GM19468 (cell line): ENCODE data around the gene KIF6.

Source experiments
- ATAC-seq: cut with Tn5 transposase; IDR thresholded peaks from one replicate; pipeline ENCODE4 v1.9.1; 2021; ENCODE audit warnings: mild to moderate bottlenecking, moderate library complexity, moderate number of reproducible peaks; ENCODE audit not compliant: unreplicated experiment; ENCODE audit errors: extremely low read depth

The KIF6 gene

DNA sequence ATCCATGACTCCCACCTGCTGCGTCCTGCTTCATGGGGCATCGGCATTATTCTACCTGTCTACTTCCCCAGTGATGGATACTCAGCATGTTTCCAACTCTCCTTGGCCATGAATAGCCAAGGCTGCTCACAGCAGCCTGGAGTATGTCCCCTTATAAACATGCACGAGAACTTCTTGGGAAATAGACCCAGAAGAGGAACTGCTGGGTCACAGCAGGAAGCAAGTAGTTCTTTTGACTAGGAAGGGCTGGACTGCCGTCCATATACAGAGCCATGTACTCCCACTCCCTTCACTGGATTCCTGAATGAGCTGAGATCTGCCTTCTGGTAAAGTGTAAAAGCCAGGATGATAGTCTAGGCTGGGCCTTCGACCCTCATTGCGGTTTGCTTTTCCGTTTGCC, 296.4 kb downstream of the KIF6 start:
- ATAC-seq, result no peak

DNA sequence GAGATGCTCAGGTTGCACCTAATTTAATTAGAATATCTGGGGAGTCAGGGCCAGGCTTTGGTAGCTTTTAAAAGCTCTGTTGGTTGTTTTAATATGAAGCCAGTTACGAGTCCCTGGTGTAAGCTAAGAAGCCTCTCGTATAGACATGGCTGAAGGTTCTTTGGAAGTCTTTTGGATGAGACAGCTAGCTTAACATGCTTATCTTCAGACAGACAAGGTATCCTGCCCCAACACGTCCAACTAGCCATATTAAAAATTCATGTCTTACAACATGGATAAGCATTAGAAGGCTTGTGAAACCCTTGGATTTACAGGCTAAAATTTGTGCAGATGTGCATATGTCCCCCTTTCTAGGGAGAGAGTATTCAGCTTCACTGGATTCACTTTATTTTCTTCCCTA, 297.1 kb downstream of the KIF6 start:
- ATAC-seq, result no peak

DNA sequence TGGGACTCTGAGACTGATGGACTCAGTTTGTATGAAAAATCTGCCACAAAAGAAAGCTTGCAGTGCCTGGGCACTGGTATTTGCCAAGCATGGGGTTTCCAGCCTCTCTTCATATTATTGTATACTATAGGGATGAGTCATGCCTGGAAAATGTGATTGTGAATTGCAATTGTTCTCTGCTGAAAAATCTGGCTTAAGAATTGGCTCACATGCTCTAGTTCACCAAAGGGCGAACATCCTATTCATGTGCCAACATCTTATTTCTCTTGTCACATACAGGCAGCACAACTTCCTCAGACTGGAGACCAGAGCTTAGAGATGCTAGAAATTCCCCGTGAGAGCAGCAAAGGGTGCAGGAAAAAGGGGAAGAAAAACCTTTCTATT, 299.1 kb downstream of the KIF6 start:
- ATAC-seq, result no peak

DNA sequence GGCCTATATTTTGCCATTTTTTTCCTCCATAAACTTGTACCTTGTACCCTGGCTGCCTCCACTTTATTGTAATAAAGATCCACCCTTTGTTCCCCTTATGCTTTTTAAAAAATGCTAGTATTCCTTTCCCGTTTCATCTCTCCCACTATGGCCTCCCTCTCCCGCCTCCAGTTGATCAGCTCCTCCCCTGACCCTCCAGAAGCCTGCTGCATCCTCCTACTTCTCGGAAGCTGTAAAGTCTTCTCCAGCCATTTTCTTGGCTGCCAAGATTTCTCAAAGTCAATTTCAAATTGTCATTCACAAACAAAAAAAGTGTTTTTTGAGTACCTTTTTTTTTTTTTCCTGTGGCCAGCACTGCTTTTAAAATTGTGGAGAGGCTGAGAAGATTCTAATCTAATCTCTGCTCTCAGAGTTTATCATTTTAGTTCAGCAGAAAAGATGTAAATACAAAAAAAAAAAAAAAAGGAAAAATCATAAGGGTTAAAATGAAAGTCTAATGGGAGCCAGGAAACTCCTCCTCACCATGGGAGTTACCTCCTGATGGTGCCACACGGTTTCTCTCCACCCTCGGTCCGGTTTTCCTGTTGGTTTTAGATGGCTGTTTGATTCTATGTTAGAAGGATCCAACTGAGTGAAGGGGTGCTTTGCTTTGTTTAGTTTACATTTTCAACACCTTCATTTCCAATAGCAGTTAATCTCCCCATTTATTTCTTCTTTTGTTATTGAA, 299.7 kb downstream of the KIF6 start:
- no peak for ATAC-seq

DNA sequence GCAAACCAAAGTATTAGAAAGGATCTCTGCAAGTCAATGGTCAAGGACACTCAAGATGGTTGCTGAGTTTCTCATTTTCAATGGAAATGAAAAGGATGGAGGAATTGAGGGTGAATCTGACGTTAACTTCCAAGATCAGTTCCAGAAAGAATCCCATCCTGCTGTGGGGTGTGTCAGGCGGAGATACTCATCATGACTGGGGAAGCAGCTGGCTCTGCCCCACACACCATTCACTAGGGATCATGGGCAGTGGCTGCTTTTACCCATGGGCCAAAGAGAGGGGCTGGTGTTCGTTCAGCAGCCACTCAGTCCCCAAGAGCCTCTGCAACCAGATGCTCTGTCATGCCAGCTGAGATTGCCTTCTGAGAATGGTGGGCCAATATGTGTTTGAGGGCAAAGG, 300.4 kb downstream of the KIF6 start:
- ATAC-seq, result no peak

DNA sequence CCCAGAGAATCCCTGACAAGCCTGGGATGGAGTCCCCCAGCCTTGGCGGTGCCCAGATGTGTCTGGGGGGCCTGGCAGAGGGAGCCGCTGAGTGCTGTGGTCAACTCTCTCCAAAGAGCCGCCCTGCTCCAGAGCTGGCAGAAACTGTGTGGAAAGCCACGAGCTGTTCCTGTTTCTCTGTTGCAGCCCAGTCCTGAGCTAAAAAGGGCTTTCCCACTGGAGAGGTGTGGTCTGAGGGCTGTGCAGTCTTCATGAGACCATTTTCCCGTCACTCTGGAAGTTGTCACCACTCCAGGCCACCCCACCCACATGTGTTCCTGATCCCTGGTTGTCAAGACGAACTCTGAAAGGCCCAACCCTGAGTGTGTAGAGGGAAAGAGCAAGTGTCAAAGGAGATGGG, 303.0 kb downstream of the KIF6 start:
- ATAC-seq, result no peak

DNA sequence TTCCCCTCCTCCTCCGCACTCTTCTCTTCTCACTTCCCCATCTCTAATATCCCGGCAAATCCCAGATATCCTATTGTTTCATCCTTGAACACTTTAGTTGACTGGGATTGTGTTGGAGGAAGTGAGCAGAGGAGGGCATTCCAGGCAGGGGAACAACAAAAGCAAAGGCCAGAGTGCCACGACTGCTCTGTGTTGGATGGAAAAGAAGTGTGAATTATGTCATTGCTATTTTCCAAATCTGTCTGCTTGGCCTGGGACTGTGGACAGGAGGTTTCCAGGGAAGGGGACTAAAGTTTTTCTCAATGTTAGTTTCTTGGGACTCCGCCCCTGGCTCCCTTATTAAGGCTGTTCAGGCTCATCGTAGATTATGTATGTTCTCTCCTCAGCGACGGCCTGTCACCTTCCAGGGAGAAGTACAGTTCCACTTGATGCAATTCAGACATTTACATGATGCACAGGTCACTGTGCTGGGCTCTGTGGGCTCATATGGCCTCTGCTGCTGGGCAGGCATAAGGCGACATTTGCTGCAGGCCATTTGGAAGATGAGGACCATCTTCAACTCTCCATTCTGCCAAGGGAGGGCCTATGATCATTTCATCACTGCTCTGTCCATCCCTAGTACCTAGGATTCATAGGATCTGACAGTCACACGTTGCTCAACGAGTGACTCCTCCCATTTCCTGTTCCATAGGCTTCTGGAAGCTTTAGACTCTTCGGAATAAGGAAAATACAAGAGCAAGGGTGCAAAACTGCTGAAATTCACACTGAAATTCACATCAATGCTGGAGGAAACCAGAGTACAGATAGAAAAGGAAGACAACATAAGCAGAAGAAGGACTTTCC, 303.6 kb downstream of the KIF6 start:
- no peak for ATAC-seq

DNA sequence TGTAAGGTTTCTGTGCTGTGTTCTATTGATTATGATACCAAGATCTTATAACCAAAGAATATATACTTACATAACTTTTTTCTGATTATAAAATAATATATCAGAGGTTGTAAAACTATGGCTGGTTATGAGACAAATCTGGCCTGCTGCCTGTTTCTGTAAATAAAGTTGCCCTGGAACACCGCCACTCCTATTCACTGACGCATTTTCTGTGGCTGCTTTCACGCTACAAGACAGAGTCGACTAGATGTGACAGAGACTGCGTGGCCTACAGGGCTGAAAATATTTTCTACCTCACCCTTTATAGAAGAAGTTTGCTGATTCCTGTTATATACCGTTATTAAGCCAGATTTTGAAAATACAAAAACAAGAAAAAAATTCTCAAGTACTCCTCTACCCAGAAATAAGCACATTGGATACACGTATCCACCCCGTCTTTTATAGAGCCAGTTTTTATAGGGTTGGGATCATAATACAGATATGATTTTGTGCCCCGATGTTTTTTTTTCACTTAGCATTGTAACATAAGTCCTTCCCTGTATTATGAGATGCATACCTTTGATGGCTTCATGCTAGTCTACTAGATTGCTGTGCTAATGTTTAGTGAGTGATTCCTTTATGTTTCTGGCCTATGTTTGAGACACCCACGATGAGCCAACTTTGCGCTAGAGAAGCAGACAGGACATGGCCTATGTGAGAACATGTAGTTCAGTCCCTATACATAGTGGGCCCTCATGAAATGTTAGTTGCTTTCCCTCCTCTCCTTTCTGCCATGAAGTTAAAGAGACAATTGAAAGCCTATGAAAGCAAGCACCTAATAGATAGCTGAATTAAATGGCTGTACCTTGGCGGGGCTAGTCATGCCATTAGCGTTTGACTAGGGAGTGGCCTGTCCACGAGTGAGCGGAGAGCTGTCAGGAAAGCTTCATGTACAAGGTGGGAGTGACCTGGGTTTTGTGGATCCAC, 304.6 kb downstream of the KIF6 start:
- ATAC-seq, result no peak

DNA sequence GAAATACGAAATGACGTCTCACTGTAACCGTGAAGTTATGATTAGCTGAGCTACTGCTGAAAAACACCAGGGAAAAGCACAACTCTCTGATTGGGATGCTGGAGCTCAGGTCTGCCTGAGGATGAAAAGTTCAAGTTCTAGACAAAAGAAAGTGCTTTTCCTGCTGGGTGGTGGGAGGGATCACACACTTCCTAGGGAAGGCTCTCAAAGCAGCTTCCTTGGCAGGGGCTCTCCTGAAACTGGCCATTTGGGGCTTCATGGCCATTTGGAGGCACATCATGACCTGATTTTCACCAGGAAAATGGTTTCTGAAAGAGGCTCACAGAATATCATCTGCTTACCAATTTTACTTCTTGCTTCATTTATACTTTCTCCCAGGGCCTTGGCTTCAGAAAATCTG, 305.6 kb downstream of the KIF6 start:
- ATAC-seq, result no peak

DNA sequence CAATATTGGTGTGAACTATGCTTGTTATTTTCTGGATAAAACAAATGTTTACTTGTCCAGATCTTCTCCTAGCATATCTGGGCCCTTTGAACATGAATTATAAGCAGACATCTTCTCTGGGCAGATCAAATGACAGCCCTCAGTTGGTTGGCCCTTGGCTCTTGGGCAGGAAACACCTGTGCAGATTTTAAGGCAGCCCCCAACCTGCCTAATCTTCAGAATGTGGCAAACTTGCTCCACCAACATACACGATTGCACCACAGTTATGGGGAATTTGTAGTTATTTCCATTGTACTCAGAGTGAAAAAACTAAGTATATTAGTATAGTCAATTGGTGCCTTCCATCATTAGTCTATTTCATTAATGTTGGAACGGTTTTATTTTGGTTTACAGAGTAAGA, 307.8 kb downstream of the KIF6 start:
- no peak for ATAC-seq

DNA sequence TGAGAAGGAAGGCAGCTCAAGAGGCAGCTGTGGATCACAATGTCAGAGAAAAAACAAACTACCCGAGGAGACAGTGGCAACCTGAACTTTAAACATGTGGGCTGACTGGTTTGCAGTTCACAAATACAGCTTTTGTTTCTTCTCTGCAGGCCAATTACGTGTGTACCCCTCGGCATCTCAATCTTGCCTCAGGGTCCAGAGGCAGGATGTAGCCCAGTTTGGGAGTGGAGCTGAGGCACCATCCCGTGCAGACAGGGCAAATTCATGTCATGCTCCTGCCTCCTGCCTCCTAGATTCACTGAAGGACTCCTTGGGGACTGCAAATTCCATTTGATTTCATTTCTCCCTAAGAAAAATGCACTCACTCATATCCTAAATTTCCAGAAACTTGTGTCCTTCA, 308.5 kb downstream of the KIF6 start:
- no peak for ATAC-seq

DNA sequence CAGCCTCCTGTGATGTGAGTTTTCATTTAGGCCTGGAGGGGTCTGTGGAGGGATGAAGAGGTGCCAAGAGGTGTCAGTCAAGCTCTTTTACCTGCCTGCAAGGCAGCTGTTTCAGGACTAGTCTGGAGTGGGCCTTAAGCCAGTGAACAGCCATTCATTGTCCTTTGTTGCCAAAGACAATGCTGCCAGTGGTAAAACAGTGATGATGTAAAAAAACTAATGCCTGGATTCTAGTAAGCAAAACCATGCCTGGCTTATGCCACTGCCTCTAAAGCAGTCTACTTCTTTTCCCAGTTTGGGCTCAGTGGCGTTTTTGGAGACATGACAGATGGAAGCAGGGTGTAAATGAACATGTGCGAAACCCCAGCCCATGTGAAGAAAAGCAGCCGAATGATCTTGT, 309.2 kb downstream of the KIF6 start:
- ATAC-seq, result no peak

DNA sequence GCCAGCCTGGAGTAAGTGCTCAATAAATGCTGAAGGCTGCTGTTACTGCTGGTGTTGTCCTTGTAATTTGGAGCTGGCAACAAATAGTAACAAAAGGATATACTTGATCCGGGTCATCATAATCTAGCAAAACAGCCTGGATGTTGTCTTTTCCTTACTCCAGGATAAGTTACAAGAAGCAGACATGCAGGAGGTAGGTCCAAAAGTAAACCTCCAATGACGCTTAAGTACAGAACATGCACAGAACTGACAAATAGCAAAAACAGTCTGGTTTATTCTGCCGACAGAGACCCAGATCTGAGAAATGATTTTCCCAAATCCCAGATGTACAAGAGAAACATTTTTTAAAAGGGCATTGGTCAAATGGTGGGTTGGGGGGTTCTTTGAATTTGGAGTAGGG, 309.7 kb downstream of the KIF6 start:
- ATAC-seq, result no peak

DNA sequence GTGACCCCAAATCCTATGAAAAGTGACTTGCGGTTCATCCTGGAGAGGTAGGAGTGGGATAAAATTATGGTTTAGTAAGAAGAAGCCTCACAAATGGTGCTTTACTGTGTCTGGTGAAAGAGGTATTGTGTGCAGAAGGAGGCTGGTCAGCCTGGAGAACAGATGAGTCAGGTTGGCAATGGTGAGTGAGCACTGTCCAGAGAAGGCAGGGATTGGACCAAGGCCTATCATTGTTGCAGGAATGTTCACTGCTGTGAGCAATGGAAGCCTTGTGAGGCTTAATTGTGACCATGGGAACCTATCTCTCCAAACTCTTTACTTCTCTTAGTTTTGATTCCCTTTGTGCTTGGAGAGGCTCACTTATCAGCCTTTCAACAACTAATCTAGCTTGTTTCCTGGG, 313.7 kb downstream of the KIF6 start:
- ATAC-seq, result no peak

DNA sequence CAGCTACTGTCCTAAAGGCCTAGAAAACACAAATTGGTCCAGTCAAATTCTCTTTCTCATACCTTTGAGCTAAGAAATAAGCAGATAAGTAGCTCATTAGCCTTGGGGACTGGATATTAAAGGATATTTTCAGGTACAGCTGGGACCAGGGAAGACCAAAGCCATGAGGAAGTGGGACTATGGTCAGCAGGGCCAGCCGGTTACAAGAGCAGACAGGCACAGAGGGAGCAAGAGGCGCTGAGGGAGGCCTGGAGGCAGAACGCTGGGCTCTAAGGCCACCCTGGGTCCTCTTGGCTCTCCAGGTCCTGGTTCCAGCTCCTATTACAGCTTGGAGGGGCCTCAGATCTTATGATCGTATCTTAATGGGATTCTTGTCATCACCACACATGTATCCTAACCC, 314.2 kb downstream of the KIF6 start:
- no peak for ATAC-seq

DNA sequence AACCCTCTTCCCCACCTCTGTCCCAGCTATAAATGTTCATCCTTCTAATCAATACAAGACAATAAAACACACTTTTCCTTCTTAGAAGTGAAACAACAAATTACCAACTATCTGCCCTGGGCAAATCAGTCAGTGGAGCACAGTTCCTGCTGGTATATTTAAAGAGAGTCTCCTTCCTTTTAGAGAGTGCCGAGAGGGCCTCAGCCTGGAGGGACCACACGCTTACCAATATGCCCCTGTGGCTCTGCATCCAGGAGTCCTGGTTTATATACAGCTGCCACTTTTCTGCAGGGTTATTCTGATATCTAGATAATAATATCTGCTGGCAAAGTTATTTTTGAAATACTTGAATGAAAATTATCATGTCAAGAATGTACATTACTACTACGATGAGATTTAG, 315.3 kb downstream of the KIF6 start:
- no peak for ATAC-seq

DNA sequence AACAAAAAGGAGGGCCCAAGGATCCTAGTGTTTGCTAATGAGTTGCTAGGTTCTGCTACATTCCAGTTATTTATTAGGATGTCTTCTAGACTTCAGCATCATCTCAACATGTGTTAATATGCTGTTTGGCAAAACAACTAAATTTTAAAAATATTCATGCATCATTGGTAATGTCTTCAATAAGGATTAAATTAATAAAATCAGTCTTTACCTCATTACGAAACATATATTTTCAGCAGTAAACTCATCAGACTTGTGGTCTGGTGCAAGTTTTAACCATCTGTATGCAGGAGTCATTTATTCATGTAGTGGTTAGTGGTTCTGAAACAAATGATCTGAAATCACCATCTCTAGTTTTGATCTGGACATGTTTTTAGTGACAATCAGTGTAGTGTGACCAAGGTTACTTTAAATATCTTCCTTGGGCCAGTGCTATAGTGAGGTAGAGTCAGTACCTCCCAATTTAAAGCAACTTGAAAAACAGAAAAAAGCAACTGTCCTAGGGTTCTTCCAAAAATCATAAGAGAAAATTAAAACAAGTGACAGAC, 317.7 kb downstream of the KIF6 start:
- peak; percentile 71 for ATAC-seq

DNA sequence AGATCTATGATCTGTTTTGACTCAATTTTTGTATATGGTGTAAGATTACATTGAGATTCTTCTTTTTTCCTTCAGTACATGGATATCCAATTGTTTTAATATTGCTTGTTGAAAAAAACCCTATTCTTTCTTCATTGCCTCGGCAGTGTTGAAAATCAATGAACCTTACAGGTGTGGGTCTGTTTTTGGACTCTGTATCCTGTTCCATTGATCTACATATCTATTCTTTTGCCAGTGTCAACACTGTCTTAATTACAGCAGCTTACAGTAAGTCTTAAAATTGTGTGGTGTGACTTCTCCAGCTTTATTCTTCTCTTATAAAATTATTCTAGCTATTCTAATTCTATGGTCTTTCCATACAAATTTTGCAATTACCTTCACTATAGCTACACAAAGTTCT, 320.9 kb downstream of the KIF6 start:
- no peak for ATAC-seq

DNA sequence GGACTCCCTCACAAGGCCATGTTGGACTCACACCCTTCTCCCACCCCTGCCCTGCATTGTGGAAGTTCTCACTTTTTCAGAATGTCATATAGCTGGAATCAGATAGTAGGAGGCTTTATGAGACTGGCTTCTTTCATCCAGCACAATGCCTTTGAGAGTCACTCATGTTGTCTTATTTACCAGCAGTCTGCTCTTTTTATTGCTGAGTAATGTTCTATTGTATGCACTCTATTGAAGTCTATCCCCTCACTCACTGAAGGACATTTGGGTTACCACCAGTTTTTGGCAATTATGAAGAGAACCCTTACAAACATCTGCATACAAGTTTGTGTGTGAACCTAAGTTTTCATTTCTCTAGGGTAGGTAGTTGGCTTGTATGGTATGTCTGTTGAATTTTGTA, 321.9 kb downstream of the KIF6 start:
- ATAC-seq, result no peak

DNA sequence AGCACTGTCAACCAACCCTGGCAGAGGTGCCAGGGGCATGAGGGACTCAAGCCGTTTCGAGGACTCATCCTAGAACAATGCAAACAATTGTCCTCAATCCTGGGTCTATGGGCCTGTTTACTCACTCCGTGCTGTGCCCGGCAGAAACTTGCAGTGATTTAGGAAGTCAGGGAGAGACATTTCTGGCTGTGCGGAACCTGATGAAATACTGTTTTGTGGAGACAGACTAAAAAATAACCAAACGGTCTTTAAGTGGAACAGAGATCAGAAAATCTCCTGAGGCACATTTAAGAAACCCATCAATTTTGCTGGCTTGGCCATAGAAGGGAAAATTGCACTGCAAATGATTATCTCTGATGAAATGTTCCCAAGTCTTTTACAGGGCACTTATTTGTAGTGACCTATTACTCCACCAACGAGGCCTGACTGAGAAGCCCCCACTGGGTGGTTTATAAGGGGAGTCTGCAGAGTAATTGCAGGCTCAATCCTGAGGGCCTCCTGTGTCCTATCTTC, 322.9 kb downstream of the KIF6 start:
- no peak for ATAC-seq
